ENCODE results near the gene PLEKHH3. TPM values are rescaled to one million over a fixed set of nuclear protein-coding genes. Genes with fewer than 3 reads are reported as not detected.

PLEKHH3 gene
- total and polyA plus RNA-seq, 10 of the 15 experiments (the other 5 are each of a cell fraction or from before 2014, with no cell fraction given), result 0.31 to 38.0 (median 11.0) TPM

DNA sequence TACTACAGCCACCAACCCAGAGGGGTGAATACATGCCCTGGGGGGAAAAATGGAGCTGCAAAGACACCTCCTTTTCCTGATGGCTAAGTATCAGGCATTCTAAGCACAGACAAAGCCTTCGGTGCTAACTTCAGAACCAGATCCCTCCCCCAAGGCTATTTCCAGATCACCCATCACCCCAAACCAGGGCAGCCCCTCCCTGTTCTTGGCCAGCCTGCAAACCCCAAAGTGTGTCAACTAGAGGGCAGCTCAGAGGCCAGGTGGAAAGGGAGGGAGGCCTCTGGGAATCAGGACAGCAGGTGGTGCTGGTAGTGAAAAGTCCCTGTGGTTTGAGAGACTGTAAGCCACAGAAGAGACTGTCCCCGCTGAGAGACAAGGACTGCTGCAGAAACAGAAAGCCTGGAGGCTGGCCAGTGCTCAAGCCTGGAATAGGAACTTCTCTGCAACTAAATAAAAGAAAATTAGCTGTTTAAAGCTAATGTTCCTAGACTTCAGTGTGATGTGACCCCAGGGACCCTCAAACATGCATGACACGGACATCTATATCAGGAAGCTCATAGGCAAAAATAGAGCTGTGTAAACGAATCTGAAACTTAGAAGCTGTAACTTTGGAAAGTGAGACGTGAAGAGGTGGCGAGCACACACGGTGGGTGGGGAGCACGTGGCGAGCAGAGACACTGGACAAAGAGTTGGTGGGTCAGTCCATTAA, 58.2 kb downstream of the PLEKHH3 start (continued):
- TF ChIP-seq TBL1XR1 (IDR thresholded peaks at IDR 0.05; ENCODE audit: low read depth, low read length), result peak; percentile 95
- TF ChIP-seq CHD1 (IDR thresholded peaks at IDR 0.05; ENCODE audit: low read depth, low read length), result no peak
- TF ChIP-seq BHLHE40 (IDR thresholded peaks at IDR 0.05; ENCODE audit: borderline replicate concordance in 1 of 2, low read depth in 2 of 2, low read length in 1 of 2), result peak; percentile 91 to 93
- TF ChIP-seq CEBPB (IDR thresholded peaks at IDR 0.05; ENCODE audit: borderline replicate concordance in 1 of 2, low read depth in 2 of 2, low read length in 2 of 2), result no peak
- peak; percentile 66; the same call in 1 of the 2 replicates for TF ChIP-seq ATF7 (IDR thresholded peaks at IDR 0.05; ENCODE audit: low read depth)
- TF ChIP-seq, protein P1, sequence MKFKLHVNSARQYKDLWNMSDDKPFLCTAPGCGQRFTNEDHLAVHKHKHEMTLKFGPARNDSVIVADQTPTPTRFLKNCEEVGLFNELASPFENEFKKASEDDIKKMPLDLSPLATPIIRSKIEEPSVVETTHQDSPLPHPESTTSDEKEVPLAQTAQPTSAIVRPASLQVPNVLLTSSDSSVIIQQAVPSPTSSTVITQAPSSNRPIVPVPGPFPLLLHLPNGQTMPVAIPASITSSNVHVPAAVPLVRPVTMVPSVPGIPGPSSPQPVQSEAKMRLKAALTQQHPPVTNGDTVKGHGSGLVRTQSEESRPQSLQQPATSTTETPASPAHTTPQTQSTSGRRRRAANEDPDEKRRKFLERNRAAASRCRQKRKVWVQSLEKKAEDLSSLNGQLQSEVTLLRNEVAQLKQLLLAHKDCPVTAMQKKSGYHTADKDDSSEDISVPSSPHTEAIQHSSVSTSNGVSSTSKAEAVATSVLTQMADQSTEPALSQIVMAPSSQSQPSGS (IDR thresholded peaks at IDR 0.05; ENCODE audit: low read length), result peak; percentile 83
- peak; percentile 98 for TF ChIP-seq RUNX3 (IDR thresholded peaks at IDR 0.05; ENCODE audit: low read length)
- TF ChIP-seq SUPT20H (IDR thresholded peaks at IDR 0.05; ENCODE audit: borderline replicate concordance, control insufficient read depth, low read depth, low read length), result no peak
- TF ChIP-seq ESRRA (IDR thresholded peaks at IDR 0.05; ENCODE audit: low read length), result no peak
- TF ChIP-seq ZNF384 (IDR thresholded peaks at IDR 0.05; ENCODE audit: borderline replicate concordance, low read depth, low read length), result no peak; the same call in 1 of the 2 replicates
- no peak for TF ChIP-seq ZNF622 (IDR thresholded peaks at IDR 0.05)
- TF ChIP-seq, protein P2, sequence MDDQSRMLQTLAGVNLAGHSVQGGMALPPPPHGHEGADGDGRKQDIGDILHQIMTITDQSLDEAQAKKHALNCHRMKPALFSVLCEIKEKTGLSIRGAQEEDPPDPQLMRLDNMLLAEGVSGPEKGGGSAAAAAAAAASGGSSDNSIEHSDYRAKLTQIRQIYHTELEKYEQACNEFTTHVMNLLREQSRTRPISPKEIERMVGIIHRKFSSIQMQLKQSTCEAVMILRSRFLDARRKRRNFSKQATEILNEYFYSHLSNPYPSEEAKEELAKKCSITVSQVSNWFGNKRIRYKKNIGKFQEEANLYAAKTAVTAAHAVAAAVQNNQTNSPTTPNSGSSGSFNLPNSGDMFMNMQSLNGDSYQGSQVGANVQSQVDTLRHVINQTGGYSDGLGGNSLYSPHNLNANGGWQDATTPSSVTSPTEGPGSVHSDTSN (IDR thresholded peaks at IDR 0.05; ENCODE audit: insufficient replicate concordance, low read depth, low read length), result no peak
- TF ChIP-seq, protein P3, sequence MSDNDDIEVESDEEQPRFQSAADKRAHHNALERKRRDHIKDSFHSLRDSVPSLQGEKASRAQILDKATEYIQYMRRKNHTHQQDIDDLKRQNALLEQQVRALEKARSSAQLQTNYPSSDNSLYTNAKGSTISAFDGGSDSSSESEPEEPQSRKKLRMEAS (IDR thresholded peaks at IDR 0.05; ENCODE audit: low read depth, low read length), result peak; percentile 90; the same call in 1 of the 2 replicates
- no peak for TF ChIP-seq BRCA1 (IDR thresholded peaks at IDR 0.05; ENCODE audit: low read depth, low read length)
- TF ChIP-seq, protein P4, sequence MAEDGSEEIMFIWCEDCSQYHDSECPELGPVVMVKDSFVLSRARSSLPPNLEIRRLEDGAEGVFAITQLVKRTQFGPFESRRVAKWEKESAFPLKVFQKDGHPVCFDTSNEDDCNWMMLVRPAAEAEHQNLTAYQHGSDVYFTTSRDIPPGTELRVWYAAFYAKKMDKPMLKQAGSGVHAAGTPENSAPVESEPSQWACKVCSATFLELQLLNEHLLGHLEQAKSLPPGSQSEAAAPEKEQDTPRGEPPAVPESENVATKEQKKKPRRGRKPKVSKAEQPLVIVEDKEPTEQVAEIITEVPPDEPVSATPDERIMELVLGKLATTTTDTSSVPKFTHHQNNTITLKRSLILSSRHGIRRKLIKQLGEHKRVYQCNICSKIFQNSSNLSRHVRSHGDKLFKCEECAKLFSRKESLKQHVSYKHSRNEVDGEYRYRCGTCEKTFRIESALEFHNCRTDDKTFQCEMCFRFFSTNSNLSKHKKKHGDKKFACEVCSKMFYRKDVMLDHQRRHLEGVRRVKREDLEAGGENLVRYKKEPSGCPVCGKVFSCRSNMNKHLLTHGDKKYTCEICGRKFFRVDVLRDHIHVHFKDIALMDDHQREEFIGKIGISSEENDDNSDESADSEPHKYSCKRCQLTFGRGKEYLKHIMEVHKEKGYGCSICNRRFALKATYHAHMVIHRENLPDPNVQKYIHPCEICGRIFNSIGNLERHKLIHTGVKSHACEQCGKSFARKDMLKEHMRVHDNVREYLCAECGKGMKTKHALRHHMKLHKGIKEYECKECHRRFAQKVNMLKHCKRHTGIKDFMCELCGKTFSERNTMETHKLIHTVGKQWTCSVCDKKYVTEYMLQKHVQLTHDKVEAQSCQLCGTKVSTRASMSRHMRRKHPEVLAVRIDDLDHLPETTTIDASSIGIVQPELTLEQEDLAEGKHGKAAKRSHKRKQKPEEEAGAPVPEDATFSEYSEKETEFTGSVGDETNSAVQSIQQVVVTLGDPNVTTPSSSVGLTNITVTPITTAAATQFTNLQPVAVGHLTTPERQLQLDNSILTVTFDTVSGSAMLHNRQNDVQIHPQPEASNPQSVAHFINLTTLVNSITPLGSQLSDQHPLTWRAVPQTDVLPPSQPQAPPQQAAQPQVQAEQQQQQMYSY (CRISPR knock-in tag; IDR thresholded peaks at IDR 0.05), result no peak
- TF ChIP-seq MEF2B (IDR thresholded peaks at IDR 0.05; ENCODE audit: partially characterized antibody, poor library complexity, severe bottlenecking), result peak; percentile 94
- peak; percentile 70; the same call in 1 of the 2 replicates for TF ChIP-seq PAX5 (IDR thresholded peaks at IDR 0.05; ENCODE audit: borderline replicate concordance, low read depth, low read length)
- TF ChIP-seq, protein P5, sequence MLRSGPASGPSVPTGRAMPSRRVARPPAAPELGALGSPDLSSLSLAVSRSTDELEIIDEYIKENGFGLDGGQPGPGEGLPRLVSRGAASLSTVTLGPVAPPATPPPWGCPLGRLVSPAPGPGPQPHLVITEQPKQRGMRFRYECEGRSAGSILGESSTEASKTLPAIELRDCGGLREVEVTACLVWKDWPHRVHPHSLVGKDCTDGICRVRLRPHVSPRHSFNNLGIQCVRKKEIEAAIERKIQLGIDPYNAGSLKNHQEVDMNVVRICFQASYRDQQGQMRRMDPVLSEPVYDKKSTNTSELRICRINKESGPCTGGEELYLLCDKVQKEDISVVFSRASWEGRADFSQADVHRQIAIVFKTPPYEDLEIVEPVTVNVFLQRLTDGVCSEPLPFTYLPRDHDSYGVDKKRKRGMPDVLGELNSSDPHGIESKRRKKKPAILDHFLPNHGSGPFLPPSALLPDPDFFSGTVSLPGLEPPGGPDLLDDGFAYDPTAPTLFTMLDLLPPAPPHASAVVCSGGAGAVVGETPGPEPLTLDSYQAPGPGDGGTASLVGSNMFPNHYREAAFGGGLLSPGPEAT (IDR thresholded peaks at IDR 0.05; ENCODE audit: low read depth), result peak; percentile 97
